Activated T-cell treated with anti-CD3 and anti-CD28 coated beads, Interleukin-2, amount 50 U/mL, for 24 hours (primary cell): Measurements from ENCODE around the gene MPEG1.

Experiments used
- DNase-seq: peaks from one replicate; pipeline ENCODE4 v3.0.0-alpha.2; 2020
- H3K27ac Mint-ChIP-seq: 2 replicates; pipeline ENCODE4 v1.8.0; 2020; ENCODE audit warnings: mild to moderate bottlenecking, mixed read lengths
- H3K27me3 Mint-ChIP-seq: 2 replicates; pipeline ENCODE4 v1.8.0; 2020; ENCODE audit warnings: mixed read lengths
- H3K36me3 Mint-ChIP-seq: 2 replicates; pipeline ENCODE4 v1.8.0; 2020; ENCODE audit warnings: low read depth, mixed read lengths
- H3K4me1 Mint-ChIP-seq: 2 replicates; pipeline ENCODE4 v1.8.0; 2020; ENCODE audit warnings: low read depth, mixed read lengths
- H3K4me3 Mint-ChIP-seq: 2 replicates; pipeline ENCODE4 v1.8.0; 2020; ENCODE audit warnings: mild to moderate bottlenecking, moderate library complexity, mixed read lengths
- H3K9me3 Mint-ChIP-seq: 2 replicates; pipeline ENCODE4 v1.8.0; 2020; ENCODE audit warnings: mixed read lengths

The MPEG1 gene

GRCh38 chr11:59175091-59175501, 37.6 kb downstream of the MPEG1 start:
- Mint-ChIP-seq H3K27me3 (peaks cover 21% of the 10 kb centered on the region), H3K4me3 (no peak overlapping the region), H3K9me3 (peaks cover 6% of the 10 kb centered on the region), H3K27ac (no peak overlapping the region), H3K36me3 (no peaks in the 10 kb centered on the region), H3K4me1 (peaks cover 16% of the 10 kb centered on the region)
- no peak for DNase-seq

GRCh38 chr11:59174664-59175033, 38.1 kb downstream of the MPEG1 start:
- no peaks in the 10 kb centered on the region for H3K36me3 Mint-ChIP-seq
- H3K27me3 Mint-ChIP-seq, result peaks cover 21% of the 10 kb centered on the region
- no peak overlapping the region for H3K27ac Mint-ChIP-seq
- DNase-seq, result no peak
- no peak overlapping the region for H3K4me3 Mint-ChIP-seq
- H3K9me3 Mint-ChIP-seq, result peaks cover 4% of the 10 kb centered on the region
- peaks cover 16% of the 10 kb centered on the region for H3K4me1 Mint-ChIP-seq

- no peaks in the 10 kb centered on the region for H3K36me3 Mint-ChIP-seq
- H3K27ac Mint-ChIP-seq, result no peak overlapping the region
- H3K4me3 Mint-ChIP-seq, result no peak overlapping the region
- H3K27me3 Mint-ChIP-seq, result peaks cover 21% of the 10 kb centered on the region
- no peaks in the 10 kb centered on the region for H3K9me3 Mint-ChIP-seq
- H3K4me1 Mint-ChIP-seq, result peaks cover 16% of the 10 kb centered on the region
- no peak for DNase-seq
These were observed 38.6 kb downstream of the MPEG1 start for GRCh38 chr11:59173964-59174663.

DNA sequence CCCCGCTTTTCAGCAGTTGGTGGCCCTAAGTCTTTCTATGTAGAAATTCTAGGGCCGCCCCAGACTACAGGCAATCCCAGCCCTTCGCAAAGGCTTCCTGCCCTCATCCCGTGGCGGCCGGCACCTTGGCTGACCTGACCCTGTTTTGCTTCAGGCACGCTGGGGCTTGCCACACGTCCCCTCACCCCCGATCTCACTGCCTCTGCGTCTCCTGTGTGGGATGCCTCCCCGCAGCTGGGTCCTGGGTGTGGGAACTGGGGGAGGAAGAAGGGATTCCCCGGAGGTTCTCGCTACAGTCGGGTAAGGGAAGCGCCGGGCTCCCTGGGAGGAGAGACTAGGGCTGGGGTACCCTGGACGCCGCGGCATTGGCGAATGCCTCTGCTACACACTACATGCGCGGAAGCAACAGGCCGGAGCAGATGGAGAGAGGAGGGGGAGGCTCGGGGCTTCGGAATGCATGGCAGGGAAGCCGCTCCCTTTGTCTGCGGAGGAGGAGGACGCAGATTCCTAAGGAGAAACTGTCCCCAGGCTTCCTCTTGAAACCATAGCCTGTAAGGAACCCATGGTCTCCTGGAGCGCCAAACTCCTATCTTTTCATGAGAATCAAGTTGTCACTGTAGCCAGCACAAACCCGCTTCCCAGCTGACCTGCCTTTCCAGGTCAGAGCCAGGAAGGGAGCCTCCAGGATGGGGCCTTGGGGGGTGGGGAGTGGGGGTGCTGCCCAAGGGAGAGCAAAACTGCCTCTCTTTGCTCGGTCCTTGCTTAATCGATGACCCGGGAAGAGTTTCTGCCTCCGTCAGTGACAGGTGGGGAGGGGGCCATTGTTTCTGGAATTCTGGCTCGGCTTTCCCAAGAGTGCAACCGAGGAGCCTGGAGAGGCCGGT, 39.4 kb downstream of the MPEG1 start:
- Mint-ChIP-seq H3K4me1 (peaks cover 16% of the 10 kb centered on the region), H3K27ac (no peak overlapping the region), H3K36me3 (no peaks in the 10 kb centered on the region), H3K27me3 (peaks cover 21% of the 10 kb centered on the region), H3K9me3 (no peaks in the 10 kb centered on the region), H3K4me3 (peak overlapping the region; percentile 72)
- peak; percentile 53 for DNase-seq

DNA sequence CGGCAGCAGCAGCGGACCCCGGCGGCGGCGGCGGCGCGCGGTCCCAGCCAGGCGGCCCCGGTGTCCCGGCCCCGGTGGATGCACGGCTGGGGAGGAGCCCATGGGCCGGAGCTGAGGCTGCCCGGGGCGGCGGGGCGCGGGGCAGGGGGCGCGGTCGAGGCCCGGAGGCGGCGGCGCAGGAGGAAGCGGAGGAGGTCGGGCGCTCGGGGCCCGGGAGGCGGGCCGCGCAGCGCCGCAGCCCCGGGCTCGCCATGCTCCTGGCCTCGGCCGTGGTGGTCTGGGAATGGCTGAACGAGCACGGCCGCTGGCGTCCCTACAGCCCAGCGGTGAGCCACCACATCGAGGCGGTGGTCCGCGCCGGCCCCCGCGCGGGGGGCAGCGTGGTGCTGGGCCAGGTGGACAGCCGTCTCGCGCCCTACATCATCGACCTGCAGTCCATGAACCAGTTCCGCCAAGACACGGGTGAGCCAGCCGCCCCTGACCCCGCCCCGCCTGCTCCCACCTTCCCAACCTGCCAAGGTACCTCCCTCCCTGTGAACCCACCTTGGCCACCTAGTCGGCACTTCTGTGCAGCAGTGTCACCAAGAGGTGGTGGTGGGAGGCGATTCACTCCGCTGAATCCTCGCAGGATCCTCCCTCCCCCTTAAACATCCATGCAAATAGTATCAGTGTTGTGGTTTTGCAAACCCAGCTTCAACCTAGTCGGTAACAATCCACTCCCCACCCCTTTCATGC, 40.2 kb downstream of the MPEG1 start:
- Mint-ChIP-seq H3K4me1 (peaks cover 16% of the 10 kb centered on the region), H3K27me3 (peaks cover 21% of the 10 kb centered on the region), H3K4me3 (peak overlapping the region; percentile 72), H3K9me3 (no peaks in the 10 kb centered on the region), H3K36me3 (no peaks in the 10 kb centered on the region), H3K27ac (no peak overlapping the region)
- DNase-seq, result peak; percentile 54

- no peak within 1 kb of the TSS for H3K27ac Mint-ChIP-seq
These were observed 41.0 kb downstream of the MPEG1 start, which contains the start of gene DTX4 for GRCh38 chr11:59171508-59172322. TSS of gene DTX4 (plus strand) at chr11:59172132. CDS start at chr11:59172596, 464 bp downstream.

GRCh38 chr11:59164028-59164427, 48.7 kb downstream of the MPEG1 start:
- Mint-ChIP-seq H3K27me3 (peaks cover 21% of the 10 kb centered on the region), H3K9me3 (no peaks in the 10 kb centered on the region), H3K27ac (no peak overlapping the region), H3K4me3 (no peak overlapping the region), H3K36me3 (no peaks in the 10 kb centered on the region), H3K4me1 (no peaks in the 10 kb centered on the region)
- DNase-seq, result no peak

More at GRCh38 chr11:59171508-59172322, 41.0 kb downstream of the MPEG1 start, which contains the start of gene DTX4:
- H3K4me1 Mint-ChIP-seq, result peaks cover 16% of the 10 kb centered on the region
- DNase-seq, result peak; percentile 91
- peak within 1 kb of the TSS; percentile 72 for H3K4me3 Mint-ChIP-seq
- no peaks in the 10 kb centered on the region for H3K36me3 Mint-ChIP-seq
- no peaks in the 10 kb centered on the region for H3K9me3 Mint-ChIP-seq
- H3K27me3 Mint-ChIP-seq, result peaks cover 21% of the 10 kb centered on the region
